Ishikawa (cell line): ENCODE data around the gene POR.

Experiments
- CEBPB ChIP-seq: IDR thresholded peaks from 2 replicates; pipeline ENCODE4 v1.6.1; 2012
- EGR1 ChIP-seq: IDR thresholded peaks from 2 replicates; pipeline ENCODE4 v1.6.1; 2012
- NFIC ChIP-seq: IDR thresholded peaks from 2 replicates; pipeline ENCODE4 v1.6.1; 2012
- REST ChIP-seq: IDR thresholded peaks from 2 replicates; pipeline ENCODE4 v1.6.1; 2012; ENCODE audit warnings: low read depth, mild to moderate bottlenecking

GRCh38 chr7:75944507-75944906 is 29.6 kb downstream of the POR start:
- TF ChIP-seq CEBPB (no peak), REST (no peak), NFIC (no peak), EGR1 (no peak)
